ENCODE results near the gene DNAJB1. TPM values are rescaled to one million over a fixed set of nuclear protein-coding genes. Genes with fewer than 3 reads are reported as not detected.

DNAJB1 gene
- total and polyA plus RNA-seq, 10 of the 15 experiments (the other 5 are each of a cell fraction or from before 2014, with no cell fraction given) = 4.8 to 65.8 (median 34.9) TPM

DNA sequence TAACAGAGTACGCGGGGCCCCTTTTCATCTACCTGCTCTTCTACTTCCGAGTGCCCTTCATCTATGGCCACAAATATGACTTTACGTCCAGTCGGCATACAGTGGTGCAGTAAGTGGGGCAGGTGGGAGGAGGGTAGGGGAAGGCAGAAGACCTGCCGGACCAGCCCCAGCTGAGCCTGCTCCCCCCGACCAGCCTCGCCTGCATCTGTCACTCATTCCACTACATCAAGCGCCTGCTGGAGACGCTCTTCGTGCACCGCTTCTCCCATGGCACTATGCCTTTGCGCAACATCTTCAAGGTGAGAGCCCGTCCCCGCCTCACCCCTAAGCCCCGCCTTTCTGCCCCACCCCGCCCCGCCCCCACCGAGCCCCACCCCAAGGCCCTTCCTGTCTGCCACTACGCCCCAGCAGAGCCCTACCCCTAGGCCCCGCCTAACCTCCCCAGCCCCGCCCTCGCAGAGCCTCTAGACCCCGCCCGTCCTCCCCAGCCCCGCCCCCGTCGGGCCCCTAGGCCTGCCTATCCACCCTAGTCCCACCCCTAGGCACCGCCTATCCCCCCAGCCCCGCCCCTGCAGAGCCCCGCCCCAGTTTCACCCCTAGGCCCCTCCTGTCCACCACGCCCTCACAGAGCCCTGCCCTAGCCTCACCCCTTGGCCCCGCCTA is 45.9 kb upstream of the DNAJB1 start (continued):
- TF ChIP-seq, protein P1, sequence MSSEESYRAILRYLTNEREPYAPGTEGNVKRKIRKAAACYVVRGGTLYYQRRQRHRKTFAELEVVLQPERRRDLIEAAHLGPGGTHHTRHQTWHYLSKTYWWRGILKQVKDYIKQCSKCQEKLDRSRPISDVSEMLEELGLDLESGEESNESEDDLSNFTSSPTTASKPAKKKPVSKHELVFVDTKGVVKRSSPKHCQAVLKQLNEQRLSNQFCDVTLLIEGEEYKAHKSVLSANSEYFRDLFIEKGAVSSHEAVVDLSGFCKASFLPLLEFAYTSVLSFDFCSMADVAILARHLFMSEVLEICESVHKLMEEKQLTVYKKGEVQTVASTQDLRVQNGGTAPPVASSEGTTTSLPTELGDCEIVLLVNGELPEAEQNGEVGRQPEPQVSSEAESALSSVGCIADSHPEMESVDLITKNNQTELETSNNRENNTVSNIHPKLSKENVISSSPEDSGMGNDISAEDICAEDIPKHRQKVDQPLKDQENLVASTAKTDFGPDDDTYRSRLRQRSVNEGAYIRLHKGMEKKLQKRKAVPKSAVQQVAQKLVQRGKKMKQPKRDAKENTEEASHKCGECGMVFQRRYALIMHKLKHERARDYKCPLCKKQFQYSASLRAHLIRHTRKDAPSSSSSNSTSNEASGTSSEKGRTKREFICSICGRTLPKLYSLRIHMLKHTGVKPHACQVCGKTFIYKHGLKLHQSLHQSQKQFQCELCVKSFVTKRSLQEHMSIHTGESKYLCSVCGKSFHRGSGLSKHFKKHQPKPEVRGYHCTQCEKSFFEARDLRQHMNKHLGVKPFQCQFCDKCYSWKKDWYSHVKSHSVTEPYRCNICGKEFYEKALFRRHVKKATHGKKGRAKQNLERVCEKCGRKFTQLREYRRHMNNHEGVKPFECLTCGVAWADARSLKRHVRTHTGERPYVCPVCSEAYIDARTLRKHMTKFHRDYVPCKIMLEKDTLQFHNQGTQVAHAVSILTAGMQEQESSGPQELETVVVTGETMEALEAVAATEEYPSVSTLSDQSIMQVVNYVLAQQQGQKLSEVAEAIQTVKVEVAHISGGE (CRISPR knock-in tag; IDR thresholded peaks at IDR 0.05) = no peak
- TF ChIP-seq PAX8 (IDR thresholded peaks at IDR 0.05) (no peak), SIX5 (IDR thresholded peaks at IDR 0.05; ENCODE audit: low read depth, low read length, severe bottlenecking) (no peak)

DNA sequence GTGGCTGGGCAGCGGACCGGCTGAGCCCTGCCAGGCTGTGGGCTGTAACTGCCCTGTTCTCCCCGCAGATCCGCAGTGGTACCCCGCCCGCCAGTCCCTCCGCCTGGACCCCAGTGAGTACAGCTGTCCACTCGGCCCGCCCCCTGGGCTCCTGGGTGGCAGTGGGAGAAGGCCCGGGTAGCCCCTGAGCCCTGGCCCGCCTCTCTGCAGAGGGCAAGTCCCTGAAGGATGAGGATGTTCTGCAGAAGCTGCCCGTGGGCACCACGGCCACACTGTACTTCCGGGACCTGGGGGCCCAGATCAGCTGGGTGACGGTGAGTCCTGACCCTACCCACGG is 45.4 kb upstream of the DNAJB1 start:
- CTCF ChIA-PET = interaction anchor here (0.5 to 0.6 kb wide), 2 partner anchors 36 to 296 kb away, joined by 3 read pairs; no protein-coding TSS in a partner anchor
- in situ Hi-C loops (cut with MboI) (no loop called here), intact Hi-C loops (cut with micrococcal nuclease; ENCODE audit: unreplicated experiment) (no loop called here)
- H3K27me3 ChIP-seq (replicated peaks in 1 of 2; ENCODE audit: control insufficient read depth in 2 of 2, insufficient read depth in 2 of 2, low read length in 1 of 2) = no peaks in the 10 kb centered on the region
- no peak for FAIRE-seq
- WGBS (ENCODE audit: insufficient coverage, insufficient replicate concordance, low lambda C conversion rate, missing lambda C conversion rate) = 73% methylated on average over 14 of the region's 16 CpGs
- H2AFZ ChIP-seq (ENCODE audit: control insufficient read depth, low read depth, low read length) = no peak overlapping the region
- H3K9ac ChIP-seq (ENCODE audit: control insufficient read depth, insufficient read depth, low read length) = no peak overlapping the region
- no peaks in the 10 kb centered on the region for H4K20me1 ChIP-seq (ENCODE audit: control insufficient read depth, insufficient read depth)
- no peak for ATAC-seq
- TF ChIP-seq, protein P2, sequence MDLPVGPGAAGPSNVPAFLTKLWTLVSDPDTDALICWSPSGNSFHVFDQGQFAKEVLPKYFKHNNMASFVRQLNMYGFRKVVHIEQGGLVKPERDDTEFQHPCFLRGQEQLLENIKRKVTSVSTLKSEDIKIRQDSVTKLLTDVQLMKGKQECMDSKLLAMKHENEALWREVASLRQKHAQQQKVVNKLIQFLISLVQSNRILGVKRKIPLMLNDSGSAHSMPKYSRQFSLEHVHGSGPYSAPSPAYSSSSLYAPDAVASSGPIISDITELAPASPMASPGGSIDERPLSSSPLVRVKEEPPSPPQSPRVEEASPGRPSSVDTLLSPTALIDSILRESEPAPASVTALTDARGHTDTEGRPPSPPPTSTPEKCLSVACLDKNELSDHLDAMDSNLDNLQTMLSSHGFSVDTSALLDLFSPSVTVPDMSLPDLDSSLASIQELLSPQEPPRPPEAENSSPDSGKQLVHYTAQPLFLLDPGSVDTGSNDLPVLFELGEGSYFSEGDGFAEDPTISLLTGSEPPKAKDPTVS (IDR thresholded peaks at IDR 0.05; ENCODE audit: low read depth, low read length) = no peak
- TF ChIP-seq, protein P3, sequence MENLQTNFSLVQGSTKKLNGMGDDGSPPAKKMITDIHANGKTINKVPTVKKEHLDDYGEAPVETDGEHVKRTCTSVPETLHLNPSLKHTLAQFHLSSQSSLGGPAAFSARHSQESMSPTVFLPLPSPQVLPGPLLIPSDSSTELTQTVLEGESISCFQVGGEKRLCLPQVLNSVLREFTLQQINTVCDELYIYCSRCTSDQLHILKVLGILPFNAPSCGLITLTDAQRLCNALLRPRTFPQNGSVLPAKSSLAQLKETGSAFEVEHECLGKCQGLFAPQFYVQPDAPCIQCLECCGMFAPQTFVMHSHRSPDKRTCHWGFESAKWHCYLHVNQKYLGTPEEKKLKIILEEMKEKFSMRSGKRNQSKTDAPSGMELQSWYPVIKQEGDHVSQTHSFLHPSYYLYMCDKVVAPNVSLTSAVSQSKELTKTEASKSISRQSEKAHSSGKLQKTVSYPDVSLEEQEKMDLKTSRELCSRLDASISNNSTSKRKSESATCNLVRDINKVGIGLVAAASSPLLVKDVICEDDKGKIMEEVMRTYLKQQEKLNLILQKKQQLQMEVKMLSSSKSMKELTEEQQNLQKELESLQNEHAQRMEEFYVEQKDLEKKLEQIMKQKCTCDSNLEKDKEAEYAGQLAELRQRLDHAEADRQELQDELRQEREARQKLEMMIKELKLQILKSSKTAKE (IDR thresholded peaks at IDR 0.05; ENCODE audit: low read depth, poor library complexity, severe bottlenecking) = no peak
- no peak overlapping the region for H3K4me2 ChIP-seq (ENCODE audit: control insufficient read depth, insufficient read depth)
- no peaks in the 10 kb centered on the region; the same call in 1 of the 2 replicates for H3K79me2 ChIP-seq (ENCODE audit: control insufficient read depth, insufficient read depth, low read length)
- H3K4me1 ChIP-seq (ENCODE audit: control insufficient read depth, insufficient read depth, low read length) = peaks cover 7% of the 10 kb centered on the region
- H3K4me3 ChIP-seq = no peak overlapping the region
- no peak overlapping the region for H3K27ac ChIP-seq (ENCODE audit: control insufficient read depth, insufficient read depth)
- POLR2A ChIA-PET = no interaction called here
- H3K36me3 ChIP-seq (ENCODE audit: control insufficient read depth in 2 of 2, insufficient read depth in 2 of 2, low read length in 1 of 2) = peaks cover 0 to 12% of the 10 kb centered on the region in 2 experiments; a peak in 3 of 4 replicates
- SMC1A ChIA-PET (ENCODE audit: uncharacterized antibody, unreplicated experiment) = no interaction called here
- DNase-seq (ENCODE audit: low read depth, low spot score) = no peak
- no TSS peak for BruUV-seq (replicated peaks)
- no peaks in the 10 kb centered on the region for H3K9me3 ChIP-seq (replicated peaks; ENCODE audit: control insufficient read depth, insufficient read depth, low read length)
- RAD21 ChIA-PET (ENCODE audit: unreplicated experiment) = no interaction called here
